M059J (cell line): ENCODE results near the gene MIDN. TPM values are rescaled to one million over a fixed set of nuclear protein-coding genes. Genes with fewer than 3 reads are reported as not detected.

ENCODE experiments used
- DNase-seq: peaks from one replicate; pipeline ENCODE4 v3.0.0-alpha.2; 2012; ENCODE audit warnings: low read depth
- total RNA-seq: library from RNA; depleted of rRNA; stranded (reverse); fragments of >200 nt; shearing (Covaris generic); gene quantifications from 2 replicates; pipeline ENCODE4 v1.2.3, GENCODE V29; 2014

Gene MIDN
- total RNA-seq, 1 experiment from 2014 or later, result 11.0 TPM

DNA sequence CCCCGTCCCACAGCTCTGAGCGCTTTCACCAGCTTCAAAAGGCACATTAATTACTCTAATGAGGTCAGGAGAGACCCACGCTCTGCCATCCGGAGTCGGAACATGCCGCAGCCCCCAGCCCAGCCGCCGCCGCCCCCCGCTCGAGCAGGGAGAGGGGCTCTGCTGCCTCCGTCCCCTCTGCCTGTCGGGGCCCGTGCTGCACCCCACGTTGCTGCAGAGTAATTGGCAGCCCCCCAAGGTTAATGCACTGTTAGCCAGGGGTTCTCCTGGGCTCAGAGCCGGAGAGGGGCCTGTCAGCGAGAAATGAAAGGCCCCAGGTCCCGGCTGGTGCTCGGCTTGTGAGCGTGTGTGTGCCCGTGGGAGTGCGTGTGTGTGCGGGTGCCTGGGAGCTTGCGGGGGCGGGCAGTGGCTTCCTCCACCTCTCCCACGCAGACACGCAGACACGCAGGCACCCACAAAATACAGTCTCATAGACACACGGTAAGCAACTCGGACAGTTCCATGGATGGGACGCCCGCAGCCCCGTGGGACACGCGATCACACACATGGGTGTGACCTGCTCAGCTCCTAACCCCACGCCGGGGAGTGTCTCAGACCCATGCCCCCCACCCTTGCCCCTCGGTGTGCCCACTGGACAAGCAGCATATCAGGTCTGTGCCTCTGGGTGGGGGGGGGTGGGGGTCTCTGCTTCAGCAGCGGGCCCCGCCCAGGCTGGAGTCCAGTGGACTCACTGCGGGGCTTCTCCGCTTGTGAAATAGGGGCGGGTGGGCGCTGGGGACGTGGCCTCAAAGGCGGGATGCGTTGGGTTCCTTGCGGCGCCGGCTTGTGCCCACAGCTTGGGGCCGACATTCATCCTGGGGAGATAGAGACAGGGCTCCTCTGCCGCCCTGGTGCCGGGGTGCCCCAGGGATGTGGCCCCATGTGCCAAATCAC is 32.5 kb downstream of the MIDN start:
- DNase-seq, result no peak

DNA sequence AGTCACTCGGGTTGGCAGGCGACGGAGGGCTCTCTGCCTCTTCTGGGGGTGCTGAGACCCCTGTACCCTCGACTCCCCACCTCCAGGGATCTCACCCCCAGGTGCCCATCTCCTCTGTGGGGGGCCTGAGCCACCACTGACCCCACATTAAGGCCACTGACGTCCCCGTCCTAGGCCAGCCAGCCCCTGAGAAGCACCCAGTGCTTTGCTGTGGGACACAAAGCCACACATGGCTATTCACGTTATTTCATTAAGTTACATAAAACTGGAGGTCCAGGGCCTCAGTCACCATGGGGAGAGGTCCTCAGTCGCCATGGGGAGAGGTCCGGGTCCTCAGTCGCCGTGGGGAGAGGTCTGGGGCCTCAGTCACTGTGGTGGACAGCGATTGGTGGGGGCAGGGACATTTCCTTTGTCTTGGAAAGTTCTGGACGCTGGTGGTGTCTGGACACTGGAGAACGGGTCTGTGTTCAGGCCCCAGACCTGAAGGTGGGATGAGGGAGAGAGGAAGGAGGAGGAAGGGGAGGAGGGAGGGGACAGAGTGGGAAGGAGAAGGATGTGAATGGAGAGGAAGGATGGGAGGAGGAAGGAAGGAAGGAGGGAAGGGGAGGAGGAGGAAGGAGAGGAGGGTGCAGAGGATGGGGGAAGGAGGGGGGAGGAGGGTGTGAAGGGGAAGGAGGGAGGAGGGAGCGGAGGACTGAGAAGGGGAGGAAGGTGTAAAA is 33.3 kb downstream of the MIDN start:
- DNase-seq, result no peak

DNA sequence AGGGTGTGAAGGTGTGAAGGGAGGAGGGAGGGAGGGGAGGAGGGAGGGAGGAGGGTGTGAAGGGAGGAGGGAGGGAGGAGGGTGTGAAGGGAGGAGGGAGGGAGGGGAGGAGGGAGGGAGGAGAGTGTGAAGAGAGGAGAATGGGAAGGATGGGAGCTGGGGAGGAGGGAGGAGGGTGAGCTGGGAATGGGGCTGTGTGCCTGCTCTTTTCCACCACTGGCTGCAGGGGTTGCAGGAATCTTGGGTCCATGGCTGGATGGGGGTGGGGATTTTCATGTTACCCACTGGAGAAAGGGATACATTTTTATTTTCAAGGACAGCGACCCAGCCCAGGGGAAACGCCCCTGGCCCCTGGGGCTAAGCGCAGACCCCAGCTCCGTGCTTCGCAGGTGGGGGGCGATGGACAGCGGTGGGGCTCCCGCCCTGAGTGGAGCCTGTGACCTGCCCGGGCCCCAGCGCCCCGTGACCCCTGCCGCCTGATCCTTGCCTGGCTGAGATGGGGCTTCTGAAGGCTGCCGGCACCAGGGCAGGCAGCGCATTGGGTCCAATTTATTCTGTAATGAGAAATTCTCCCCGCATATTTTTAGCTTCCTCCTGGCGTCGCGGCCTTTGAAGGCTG is 34.3 kb downstream of the MIDN start:
- peak; percentile 29 for DNase-seq

DNA sequence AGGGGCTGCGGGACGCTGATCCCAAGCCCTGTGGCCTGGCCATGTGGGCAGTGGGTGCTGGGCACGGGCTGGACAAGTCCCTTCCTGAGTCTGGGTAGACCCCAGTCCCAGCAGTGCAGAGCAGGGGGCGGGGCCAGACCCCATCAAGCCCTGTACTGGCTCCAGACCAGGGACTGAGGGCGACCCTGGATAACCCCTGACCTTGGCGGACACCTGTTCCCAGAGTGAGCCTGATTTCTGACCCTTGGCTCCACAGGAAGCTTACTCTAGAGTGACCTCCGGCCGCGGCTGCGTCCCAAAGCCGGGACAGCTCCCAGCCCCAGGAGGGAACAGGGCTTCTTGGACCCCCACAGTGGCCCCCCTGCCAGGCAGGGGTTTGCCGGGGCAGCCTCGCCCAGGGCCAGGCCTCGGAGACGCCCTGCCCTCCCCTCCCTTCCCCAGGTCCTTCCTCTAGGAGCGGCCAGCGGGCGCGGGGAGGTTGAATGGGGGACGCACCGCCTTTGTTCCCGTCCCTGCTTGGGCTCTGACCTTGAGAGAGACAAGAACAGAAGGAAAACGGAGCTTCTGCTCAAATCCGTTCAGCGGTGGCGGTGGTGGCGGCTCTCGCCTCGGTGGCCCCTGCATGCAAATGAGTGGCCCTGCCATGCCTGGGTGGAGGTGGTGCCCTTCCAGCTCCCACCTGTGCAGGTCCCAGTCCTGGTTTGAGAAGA is 35.0 kb downstream of the MIDN start:
- DNase-seq, result no peak

DNA sequence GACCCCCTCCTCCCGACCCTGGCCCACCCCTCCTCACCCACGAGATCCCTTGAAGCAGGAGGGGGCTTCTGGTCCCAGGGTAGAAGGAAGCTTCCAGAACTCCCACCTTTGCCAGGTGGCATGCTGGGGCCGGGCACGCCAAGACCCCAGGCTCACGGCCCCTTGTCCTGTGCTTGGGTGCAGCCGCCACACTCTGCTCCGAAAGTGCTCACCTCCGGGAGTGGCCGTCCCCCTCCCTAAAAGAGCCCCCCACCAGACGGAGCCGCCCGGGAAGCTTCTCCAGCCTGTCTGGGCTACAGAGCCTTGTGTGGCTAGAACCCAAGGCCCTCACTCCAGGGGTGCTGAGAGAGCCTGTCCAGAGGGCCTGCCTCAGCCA is 35.5 kb downstream of the MIDN start:
- no peak for DNase-seq

DNA sequence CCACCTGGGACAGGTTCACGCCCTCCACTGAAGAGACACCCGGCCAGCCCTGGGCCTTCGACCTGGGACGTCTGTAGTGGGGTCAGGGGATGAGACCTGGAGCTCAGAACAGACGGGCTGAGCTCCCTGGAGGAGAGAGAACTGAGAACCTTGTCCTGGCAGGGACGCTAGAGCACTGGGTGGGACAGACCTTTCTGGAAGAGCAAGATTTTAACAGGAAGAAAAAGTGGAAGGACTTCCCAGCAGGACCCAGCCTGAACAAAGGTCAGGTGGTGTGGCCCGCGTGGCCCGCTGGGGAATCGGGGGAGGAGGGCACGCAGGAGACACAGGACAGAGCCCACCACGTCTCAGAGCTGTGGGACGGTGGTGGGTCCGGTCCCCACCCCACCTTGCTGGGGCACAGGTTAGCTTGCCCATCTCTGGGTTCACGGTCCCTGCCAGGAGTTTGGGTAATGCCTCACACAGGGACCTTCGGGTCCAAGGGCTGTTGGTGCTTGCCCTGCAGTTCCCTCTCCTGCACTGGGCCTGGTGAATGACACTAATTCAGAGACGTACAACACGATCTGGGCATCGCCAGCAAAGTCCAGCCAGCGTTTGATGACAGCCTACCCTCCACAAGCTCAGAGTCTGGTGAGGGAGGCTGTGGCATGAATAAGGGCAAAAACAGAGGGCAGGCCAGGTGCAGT is 36.1 kb downstream of the MIDN start:
- peak; percentile 17 for DNase-seq

- DNase-seq, result no peak
These were observed 36.8 kb downstream of the MIDN start for GRCh38 chr19:1284979-1285736.

GRCh38 chr19:1285737-1286360 is 37.5 kb downstream of the MIDN start, which contains the start of gene EFNA2:
TSS of gene EFNA2 (plus strand) at chr19:1285873. CDS start at chr19:1286169, 296 bp downstream.
- DNase-seq, result no peak

DNA sequence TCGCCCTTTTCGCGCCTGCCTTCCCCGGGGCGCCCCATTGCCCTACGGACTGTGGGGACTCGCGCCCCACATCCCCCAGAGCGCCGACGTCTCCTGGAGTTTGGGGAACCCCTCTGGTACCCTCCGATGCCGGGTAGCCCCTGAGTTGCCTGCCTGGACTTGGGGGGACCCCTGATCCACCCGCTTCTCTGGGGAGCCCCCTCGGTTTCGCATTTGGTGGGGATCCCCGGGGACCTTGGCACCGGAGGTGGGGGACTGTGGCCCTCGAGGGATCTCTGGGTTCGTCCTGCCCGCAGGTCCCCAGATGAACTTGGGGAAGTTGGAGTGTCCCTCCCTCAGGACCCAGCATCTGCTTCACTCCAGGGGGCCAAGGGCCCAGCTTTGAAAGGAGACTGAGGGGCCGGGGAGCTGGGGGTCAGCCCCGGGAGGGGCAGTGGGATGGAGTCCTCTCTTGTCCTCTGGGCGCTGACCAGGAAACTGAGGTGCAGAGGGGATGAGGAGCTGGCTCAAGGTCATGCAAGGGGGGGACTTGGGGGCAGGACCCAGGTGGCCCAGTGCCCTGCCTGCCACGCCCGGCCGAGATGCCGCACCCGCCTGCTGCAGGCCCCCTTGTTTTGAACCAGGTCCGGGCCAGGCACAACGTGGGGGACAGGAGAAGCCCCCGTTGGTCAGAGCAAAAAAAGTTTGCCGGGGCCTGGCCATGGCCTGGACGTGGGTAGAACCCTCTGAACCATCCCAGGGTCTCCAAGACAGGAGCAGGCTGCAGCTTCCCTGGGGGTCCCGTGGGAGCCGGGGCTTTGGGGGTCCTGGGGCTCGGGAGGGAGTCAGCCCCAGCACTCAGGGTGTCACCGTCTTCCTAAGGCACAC is 38.3 kb downstream of the MIDN start:
- DNase-seq, result no peak

DNA sequence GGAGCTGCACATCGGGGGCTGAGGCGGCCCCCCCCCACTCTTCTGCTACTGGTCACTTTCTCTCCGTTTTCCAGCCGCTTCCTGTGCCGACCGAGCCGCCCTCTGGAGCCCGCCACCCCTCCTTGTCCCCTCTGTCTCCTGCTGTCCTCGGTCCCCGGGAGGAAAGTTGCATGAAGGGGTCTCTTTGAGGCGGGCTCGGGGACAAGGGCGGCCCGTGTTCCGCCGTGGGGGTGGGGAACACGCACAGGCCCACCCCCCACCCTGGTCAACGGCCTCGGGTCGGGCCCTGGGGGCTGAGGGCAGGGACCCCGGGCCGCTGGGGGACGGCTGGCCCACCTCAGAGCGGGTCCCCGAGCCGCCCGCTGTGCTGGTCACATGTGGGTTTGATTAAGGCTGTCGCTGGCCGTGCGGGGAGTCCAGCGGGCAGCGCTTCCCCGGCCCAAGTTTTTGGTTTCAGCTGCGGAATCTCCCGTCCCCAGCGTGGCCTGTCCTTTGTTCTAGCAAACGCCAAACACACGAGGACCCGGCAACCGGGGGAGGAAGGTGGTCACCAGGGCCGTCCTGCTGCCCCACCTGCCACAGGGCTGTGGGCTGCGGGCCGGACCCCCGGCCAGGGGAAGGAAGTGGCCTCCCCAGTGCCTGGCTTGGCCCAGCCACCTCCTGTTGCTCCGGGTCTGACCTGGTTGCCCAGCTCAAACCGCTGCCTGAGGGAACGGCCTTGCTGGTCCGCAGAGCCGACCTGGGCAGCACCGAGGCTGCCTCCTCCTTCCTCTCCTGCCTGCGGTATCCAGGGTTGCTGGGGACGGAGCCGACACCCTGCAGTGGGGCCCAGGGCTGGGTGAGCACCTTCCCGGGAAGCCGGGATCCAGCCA is 39.2 kb downstream of the MIDN start:
- DNase-seq, result no peak

- no peak for DNase-seq
These were observed 39.8 kb downstream of the MIDN start for GRCh38 chr19:1288226-1288612.

DNA sequence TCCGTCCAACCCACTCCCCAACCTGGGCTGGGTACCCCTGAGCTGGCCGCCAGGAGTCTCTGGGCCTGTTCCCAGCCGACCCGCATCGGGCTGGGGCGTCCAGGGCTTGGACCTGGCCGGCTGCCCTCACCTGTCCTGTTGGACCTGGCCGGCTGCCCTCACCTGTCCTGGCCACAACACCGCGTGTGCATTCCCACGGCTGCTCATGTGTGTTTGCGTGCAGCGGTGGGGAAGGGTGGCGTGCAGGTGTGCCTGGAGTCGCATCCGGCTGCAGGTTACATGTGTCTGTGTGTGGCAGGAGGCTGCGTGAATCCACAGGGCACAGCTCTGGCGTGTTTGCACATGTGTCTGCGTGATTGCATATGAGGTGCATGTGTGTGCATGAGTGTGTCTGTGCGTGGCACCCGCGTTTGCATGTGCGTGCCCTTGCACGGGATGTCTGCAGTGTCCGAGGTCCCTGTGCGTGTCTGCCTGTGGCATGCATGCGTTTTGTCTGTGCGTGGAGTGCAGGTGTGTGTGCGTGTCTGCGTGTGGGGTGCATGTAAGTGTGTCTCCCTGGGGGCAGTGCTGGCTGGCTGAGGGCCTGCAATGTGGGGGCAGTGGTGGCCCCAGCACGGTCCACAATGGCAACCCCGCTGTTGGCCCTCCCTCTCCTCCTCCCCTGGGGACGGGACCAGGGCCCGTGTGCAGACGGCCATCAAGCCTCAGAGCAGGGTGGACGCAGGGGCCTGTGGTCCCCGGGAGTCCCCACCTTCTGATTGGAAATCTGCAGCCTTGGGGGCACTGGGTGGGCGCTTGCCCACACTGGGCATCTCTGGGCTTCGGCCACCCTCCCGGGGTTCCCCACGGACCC is 40.7 kb downstream of the MIDN start:
- no peak for DNase-seq

DNA sequence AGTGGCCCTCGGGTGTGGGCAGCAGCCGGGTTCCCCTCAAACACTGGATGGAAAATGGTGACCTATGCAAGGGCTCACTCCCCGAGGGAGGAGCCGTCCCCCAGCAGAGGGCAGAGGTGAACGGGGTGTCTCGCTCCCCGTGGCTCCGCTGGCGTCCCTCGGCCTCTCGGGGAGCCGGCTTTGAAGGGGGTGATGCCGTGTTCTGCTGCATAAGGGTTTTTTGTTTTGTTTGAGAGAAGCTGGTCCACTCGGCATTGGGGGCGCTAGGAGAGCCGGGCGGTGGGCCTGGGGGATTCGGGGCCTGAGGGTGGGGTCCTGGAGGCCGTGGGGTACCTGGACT is 41.3 kb downstream of the MIDN start:
- no peak for DNase-seq

DNA sequence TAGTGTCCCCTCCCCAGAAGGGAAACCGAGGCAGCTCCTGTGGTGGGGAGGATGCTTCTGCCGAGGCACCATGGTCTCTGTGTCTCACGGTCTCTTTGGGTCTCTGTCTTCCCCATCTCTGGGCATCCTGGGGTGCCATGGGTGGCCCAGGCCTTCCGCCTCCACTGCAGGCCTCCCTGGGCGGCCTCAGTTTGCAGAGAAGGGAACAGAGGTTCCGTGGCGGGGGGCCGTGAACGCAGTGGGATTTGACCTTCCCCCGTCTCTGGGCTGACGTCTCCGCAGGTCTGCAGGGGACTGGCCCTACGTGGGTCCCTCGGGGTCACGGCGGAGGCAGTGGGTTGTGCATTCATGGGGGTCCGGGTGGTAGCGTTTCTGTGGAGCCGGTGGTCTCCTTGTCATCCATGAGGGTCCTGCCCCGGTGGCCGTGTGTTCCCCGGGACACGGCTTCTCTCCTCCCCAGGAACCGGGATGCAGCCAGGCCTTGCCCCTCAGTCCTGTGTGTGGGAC is 41.9 kb downstream of the MIDN start:
- no peak for DNase-seq

- no peak for DNase-seq
These were observed 42.6 kb downstream of the MIDN start for GRCh38 chr19:1290703-1291651.
